ENCODE results near the gene AGAP1.

DNA sequence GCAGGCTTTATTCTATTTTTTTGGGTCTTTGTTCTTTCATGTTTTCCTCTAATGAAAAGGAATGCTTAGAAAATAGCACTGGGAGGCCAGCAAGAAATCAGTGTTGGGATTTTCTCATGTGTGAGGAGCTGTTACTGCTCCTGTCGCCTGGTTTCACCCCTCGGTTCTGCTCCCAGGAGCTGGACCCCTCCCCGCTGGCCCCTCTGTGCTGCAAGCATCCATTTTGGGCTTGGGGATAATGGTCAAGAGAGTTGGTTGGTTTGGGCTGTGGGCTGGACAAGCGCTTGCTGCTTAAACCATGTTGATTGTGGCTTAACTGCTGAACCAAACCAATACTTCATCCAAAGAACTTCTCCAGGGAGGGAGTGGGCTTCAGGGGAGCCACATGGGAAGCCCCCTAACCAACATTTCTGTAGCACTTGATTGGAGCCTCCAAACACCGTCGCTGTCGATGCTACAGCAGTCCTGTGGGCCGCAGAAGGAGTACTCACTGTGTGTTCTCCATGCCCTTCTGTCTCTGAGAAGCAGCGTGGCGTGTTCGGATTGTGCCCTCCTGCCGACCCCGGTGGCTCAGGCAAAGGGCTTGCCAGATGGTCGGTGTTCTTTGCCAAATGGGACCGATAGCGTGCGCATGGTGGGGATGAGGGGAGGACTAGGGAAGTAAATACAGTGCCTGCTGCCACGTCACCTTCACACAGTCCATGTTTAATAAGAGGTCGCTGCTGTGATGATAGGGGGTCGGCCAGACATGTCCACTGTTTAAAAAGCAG, 40.0 kb downstream of the AGAP1 start:
- TF ChIP-seq, protein P1, sequence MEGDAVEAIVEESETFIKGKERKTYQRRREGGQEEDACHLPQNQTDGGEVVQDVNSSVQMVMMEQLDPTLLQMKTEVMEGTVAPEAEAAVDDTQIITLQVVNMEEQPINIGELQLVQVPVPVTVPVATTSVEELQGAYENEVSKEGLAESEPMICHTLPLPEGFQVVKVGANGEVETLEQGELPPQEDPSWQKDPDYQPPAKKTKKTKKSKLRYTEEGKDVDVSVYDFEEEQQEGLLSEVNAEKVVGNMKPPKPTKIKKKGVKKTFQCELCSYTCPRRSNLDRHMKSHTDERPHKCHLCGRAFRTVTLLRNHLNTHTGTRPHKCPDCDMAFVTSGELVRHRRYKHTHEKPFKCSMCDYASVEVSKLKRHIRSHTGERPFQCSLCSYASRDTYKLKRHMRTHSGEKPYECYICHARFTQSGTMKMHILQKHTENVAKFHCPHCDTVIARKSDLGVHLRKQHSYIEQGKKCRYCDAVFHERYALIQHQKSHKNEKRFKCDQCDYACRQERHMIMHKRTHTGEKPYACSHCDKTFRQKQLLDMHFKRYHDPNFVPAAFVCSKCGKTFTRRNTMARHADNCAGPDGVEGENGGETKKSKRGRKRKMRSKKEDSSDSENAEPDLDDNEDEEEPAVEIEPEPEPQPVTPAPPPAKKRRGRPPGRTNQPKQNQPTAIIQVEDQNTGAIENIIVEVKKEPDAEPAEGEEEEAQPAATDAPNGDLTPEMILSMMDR (IDR thresholded peaks at IDR 0.05): no peak
- TF ChIP-seq POLR2A (IDR thresholded peaks at IDR 0.05): no peak
